ENCODE measurements around the gene KRT32.
"Not testable (repeated sequence)": the region's sequence is repeated elsewhere in the genome, so short reads cannot be mapped to it uniquely, and the experiment has no call there.

The KRT32 gene

GRCh38 chr17:41464682-41465081 lies 2.5 kb downstream of the KRT32 start:
- DNase-seq (ENCODE audit: low read depth, low spot score): no peak

- no peak for DNase-seq (ENCODE audit: low read depth, low spot score)
Measured at GRCh38 chr17:41464173-41464572, 3.0 kb downstream of the KRT32 start.

- DNase-seq (ENCODE audit: low read depth, low spot score): no peak
Measured at GRCh38 chr17:41463746-41464145, 3.4 kb downstream of the KRT32 start.

- no peak for DNase-seq (ENCODE audit: low read depth, low spot score)
Measured at GRCh38 chr17:41462705-41463104, 4.5 kb downstream of the KRT32 start.

GRCh38 chr17:41457676-41458075 lies 9.5 kb downstream of the KRT32 start:
- no peak for DNase-seq (ENCODE audit: low read depth, low spot score)

- DNase-seq (ENCODE audit: low read depth, low spot score): no peak
Measured at GRCh38 chr17:41456204-41456603, 11.0 kb downstream of the KRT32 start.

GRCh38 chr17:41455236-41455635 lies 11.9 kb downstream of the KRT32 start:
- no peak for DNase-seq (ENCODE audit: low read depth, low spot score)

- no peak for DNase-seq (ENCODE audit: low read depth, low spot score)
Measured at GRCh38 chr17:41453066-41453465, 14.1 kb downstream of the KRT32 start.

GRCh38 chr17:41452281-41452680 lies 14.9 kb downstream of the KRT32 start:
- DNase-seq (ENCODE audit: low read depth, low spot score): no peak

GRCh38 chr17:41451154-41451728 lies 15.9 kb downstream of the KRT32 start:
- DNase-seq (ENCODE audit: low read depth, low spot score): no peak

- no peak for DNase-seq (ENCODE audit: low read depth, low spot score)
Measured at GRCh38 chr17:41449008-41449407, 18.2 kb downstream of the KRT32 start.

GRCh38 chr17:41448506-41448905 lies 18.7 kb downstream of the KRT32 start:
- no peak for DNase-seq (ENCODE audit: low read depth, low spot score)

GRCh38 chr17:41446806-41447205 lies 20.4 kb downstream of the KRT32 start:
- DNase-seq (ENCODE audit: low read depth, low spot score): no peak

- no peak for DNase-seq (ENCODE audit: low read depth, low spot score)
Measured at GRCh38 chr17:41444640-41445039, 22.5 kb downstream of the KRT32 start.

- no peak for DNase-seq (ENCODE audit: low read depth, low spot score)
Measured at GRCh38 chr17:41444186-41444585, 23.0 kb downstream of the KRT32 start.

GRCh38 chr17:41442739-41443138 lies 24.4 kb downstream of the KRT32 start:
- no peak for DNase-seq (ENCODE audit: low read depth, low spot score)

- DNase-seq (ENCODE audit: low read depth, low spot score): no peak
Measured at GRCh38 chr17:41440531-41441033, 26.6 kb downstream of the KRT32 start, which contains the start of gene KRT38. TSS of gene KRT38 (minus strand) at chr17:41440983. CDS start at chr17:41440921, 62 bp downstream.

- no peak for DNase-seq (ENCODE audit: low read depth, low spot score)
Measured at GRCh38 chr17:41439375-41439774, 27.8 kb downstream of the KRT32 start.

- no peak for DNase-seq (ENCODE audit: low read depth, low spot score)
Measured at GRCh38 chr17:41437769-41438168, 29.4 kb downstream of the KRT32 start.

- DNase-seq (ENCODE audit: low read depth, low spot score): no peak
Measured at GRCh38 chr17:41437254-41437653, 29.9 kb downstream of the KRT32 start.

GRCh38 chr17:41434415-41434814 lies 32.8 kb downstream of the KRT32 start:
- DNase-seq (ENCODE audit: low read depth, low spot score): no peak

GRCh38 chr17:41434005-41434404 lies 33.2 kb downstream of the KRT32 start:
- no peak for DNase-seq (ENCODE audit: low read depth, low spot score)

GRCh38 chr17:41433586-41433985 lies 33.6 kb downstream of the KRT32 start:
- DNase-seq (ENCODE audit: low read depth, low spot score): no peak

GRCh38 chr17:41430376-41430775 lies 36.8 kb downstream of the KRT32 start:
- DNase-seq (ENCODE audit: low read depth, low spot score): not testable (repeated sequence)
